ENCODE measurements around the gene CARD6. TPM values are rescaled to one million over a fixed set of nuclear protein-coding genes. Genes with fewer than 3 reads are reported as not detected.
"Not testable (repeated sequence)": the region's sequence is repeated elsewhere in the genome, so short reads cannot be mapped to it uniquely, and the experiment has no call there.

Gene CARD6
- total RNA-seq, 1 experiment from 2014 or later, result 2.6 TPM

GRCh38 chr5:40828021-40828631, 13.0 kb upstream of the CARD6 start:
- no peak for DNase-seq (ENCODE audit: extremely low read depth, low read depth)

DNA sequence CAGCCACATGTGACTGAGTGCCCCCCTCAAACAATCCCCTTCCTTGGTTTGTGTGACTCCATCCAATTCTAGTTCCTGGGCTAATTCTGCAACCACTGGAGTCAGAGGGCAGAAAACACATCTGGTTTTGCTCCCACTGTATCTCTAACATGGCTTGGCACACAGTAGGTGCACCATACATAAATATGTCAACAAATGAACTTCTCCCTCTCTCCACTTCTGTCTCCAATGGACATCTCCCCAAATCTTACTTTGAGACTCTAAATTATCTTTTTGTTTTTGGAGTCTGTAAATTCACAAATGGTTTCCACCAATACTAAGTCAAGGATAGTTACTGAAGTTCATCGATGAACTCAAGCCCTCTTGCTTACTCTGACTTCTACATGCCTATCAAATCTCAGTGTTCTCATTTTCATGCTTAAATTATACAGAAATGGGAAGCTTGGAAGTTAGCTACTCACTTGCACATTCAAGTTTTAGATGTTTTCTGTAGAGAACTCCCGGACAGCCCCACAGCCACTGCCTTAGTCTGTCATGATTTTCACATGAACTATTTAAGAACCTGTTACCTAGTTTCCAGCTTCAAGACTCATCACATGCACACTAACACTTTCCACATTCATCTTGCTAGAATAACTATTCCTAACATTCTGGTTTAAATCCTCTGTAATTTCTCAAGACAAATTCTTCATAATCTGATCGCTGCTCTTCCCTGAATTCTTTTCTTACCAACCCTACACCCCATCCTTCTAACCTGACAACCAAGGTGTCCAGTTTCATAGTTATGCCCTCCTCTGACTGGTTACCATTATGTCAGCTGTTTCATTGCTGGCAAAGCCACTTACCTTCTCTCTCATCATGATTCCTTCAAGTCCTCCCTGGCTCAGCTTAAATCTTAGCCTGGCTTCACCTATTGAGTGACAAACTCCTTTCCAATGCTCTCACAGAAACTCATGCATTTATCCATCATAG, 12.2 kb upstream of the CARD6 start:
- DNase-seq (ENCODE audit: extremely low read depth, low read depth), result no peak

DNA sequence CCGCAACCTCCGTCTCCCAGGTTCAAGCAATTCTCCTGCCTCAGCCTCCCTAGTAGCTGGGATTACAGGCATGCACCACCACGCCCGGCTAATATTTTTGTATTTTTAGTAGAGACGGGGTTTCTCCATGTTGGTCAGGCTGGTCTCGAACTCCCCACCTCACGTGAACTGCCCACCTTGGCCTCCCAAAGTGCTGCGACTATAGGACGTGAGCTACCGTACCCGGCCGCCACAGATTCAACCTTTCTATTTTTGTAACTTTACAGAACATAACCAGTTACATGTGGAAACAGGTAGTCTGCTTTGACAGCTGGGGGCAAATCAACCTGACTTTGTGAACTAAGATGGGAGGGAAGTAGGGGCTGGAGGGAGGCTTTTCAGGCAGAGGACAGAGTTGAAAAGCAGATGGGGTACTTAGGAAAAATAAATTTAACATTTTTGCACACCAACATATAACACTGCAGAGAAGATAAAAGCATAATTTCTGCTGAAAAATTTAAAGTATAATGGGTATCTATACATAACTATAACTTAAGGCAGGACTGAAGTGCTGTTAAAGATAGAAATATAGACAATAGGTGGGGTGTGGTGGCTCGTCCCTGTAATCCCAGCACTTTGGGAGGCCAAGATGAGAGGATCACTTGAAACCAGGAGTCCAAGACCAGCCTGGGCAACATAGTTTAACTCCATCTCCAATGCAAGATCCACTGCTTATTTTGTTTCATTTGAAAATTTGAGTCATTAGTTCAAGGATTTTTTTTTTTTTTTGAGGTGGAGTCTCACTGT, 11.2 kb upstream of the CARD6 start:
- DNase-seq (ENCODE audit: extremely low read depth, low read depth), result no peak

DNA sequence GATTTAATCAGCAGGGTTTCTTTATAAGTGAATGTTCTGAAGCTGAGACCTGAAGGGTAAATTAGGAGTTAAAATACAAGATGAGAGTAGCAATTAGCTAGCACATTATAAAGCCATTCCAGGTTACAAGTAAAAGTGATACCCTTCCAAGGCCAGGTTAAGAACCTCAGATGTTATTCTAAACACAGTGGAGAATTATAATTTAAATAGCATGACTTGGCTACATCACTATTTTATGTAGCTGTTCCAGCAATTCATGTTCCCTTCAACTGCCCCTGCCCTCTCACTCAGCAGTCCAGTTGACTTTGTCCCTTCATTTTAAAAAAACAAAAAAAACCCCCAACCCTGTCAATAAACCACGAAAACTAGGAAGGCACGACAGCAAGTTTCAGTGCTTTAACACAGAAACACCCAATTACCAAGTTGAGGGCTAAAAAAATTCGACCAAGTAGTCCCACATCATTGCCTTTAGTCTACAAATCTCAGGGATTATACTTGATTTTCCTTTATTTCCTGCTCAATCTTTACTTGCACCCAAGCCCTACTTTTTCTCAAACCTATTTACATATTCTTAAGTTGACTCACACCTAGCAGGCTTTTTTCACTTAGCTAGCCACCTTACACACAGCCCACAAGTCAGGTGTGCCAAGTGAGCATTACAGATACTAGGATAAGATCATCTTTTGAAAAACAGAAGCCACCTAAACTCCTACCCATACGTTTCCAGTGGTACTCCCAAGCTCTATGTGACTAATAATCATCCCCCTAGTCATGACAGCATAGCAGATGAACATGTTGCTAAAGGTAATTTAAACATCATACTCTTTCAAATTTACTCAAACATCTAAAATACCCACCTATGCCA, 9.6 kb upstream of the CARD6 start:
- DNase-seq (ENCODE audit: extremely low read depth, low read depth), result no peak

DNA sequence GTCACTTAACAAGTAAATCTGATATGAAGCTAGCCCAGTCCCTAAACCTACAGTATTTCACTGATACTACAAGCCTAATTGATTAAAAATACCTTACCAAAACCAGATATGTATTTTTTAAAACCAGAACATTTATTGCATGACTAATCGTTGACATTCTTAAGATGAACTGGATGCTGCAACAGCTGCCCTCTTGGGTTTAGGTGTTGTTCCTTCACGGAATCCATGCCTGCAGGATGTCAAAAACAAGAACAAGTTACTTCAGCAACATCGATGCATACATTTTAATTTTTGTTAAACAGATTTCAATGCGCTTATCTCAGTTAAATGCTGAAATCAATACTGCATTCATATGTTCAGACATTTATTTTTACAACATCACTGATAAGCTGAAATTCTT, 8.8 kb upstream of the CARD6 start:
- no peak for DNase-seq (ENCODE audit: extremely low read depth, low read depth)

DNA sequence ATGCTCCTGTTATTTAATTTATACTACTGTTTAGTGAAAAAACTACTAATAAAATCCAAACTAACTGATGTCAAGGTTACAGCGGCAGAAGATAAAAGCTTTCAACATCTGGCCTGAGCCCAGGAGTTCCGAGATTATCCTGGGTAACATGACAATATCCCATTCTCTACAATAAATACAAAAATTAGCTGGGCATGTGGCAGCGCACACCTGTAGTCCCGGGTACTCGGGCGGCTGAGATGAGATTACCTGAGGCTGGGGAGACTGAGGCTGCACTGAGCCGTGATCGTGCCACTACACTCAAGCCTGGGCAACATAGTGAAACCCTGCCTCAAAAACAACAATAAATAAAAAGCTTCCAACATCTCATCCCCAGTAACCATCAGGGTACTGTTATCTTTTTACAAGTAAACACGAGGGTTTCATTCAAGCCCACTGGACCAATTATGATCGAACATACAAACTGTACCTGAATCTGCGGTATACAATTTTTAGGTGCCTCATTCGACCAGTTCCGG, 7.4 kb upstream of the CARD6 start:
- DNase-seq (ENCODE audit: extremely low read depth, low read depth), result no peak

DNA sequence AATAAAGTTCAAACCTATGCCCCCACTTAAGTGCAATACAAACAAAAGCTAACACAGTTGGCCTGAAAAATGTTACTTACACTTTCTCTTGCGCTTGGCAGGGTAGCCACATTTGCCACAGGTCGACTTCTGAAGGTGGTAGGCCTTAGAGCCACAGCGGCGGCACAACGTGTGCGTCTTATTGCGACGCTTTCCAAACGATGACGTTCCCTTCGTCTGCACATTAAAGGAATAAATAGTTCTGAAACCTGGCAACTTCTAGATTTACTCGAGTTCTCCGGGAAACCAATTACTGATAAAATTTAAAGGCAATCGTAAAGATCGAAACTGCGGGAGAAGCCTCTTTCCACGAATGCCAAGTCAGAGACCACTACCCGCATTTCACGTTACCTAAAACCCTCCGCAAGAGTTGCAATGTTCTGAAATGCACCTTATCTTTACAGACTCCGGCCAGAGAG, 6.7 kb upstream of the CARD6 start:
- no peak for DNase-seq (ENCODE audit: extremely low read depth, low read depth)

DNA sequence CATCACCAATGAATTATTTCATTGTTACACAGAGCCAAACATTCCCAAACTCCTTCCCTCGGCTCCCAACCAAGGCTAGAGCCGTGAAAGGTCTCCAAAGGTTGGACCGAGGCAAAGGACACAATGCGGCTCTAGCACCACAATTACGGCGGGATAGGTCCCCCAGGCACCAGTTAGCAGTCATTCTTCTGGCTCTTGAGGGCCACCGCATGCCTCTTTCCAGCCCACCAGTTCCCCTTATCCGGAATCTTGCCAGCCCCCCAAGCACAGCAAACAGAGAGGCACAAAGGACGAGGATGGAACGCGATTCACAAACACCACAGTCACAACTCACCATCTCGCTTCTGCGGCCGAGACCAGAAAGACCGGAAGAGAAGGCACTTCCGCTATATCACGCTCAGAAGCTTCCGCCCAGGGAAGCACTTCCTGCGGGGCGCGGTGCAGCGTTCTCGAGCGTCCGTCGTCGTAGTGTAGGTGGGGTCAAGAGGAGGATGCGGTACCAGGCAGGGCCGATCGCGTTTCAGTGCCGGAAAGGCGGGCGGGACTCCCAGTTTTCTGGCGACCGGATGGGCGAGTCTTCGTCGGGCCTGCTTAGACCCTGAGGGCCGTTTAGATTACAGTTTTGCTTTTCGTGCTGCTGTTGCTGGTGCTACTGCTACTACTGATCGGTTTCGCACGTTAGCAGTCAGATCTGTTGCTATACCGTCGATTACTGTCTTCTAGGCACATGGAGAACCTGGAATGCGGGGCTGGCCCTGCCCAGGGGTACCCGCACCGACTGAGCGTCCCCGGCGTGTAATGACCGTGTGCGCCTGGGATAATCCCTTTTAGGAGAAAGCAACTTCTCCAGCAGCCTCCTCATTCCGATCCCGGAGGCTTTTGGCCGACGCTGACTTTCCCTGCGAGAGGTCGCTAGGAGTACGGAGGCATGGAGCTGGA, 6.0 kb upstream of the CARD6 start, which contains the start of gene RPL37:
RPL37 (minus strand) TSS at position 374 of the 939 bp plus-strand sequence; CDS start at position 337, 37 bp downstream.
- peak; percentile 97 for DNase-seq (ENCODE audit: extremely low read depth, low read depth)

DNA sequence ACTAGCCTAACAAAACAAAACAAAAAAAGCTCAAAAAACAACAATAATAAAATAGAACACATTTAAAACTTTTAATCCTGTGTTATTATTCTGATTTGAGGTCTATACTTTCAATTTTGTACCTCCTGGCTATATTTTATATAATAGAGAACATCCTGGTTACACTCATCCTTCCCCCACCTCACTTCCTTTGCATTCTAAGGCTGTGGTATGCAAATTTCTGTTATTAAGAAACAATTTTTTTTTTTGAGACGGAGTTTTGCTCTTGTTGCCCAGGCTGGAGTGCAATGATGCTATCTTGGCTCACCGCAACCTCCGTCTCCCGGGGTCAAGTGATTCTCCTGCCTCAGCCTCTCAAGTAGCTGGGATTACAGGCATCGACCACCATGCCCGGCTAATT, 3.1 kb upstream of the CARD6 start:
- no peak for DNase-seq (ENCODE audit: extremely low read depth, low read depth)

DNA sequence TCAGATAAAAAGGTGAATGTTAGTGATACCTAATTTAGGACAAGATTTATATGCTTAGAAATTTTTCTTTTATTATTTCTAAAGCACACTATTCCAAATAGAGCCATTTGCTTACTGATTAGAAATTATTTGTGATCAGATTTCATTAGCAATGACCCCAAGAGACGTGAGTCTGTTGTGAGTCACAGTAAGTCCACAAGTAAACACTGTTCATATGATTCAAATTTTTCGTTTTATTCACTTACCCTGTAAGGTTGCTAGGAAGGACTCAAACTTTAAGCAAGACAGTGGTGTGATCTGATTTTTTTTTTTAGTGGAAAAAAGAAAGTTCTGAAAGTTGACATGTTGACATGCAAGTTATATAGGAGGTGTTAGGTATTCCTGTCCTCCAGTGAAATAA, 1.2 kb downstream of the CARD6 start:
- DNase-seq (ENCODE audit: extremely low read depth, low read depth), result no peak

- DNase-seq (ENCODE audit: extremely low read depth, low read depth), result no peak
These were observed 3.4 kb downstream of the CARD6 start for GRCh38 chr5:40844565-40844964.

DNA sequence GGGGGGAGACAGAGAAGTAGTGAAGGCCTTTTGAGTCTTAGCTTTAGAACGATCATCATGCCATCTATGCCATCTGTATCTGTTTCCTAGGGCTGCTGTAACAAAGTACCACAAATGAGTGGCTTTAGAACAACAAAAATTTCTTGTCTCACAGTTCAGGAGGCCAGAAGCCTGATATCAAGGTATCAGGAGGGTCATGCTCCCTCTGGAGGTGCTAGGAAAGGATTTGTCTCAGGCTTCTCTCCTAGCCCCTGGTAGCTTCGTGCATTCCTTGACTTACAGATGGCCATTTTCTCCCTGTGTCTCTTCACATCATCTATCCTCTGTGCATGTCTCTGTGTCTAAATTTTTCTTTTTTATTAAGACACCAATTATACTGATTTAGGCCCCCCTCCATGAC, 5.2 kb downstream of the CARD6 start:
- no peak for DNase-seq (ENCODE audit: extremely low read depth, low read depth)

- DNase-seq (ENCODE audit: extremely low read depth, low read depth), result no peak
These were observed 6.4 kb downstream of the CARD6 start for GRCh38 chr5:40847525-40847924.

DNA sequence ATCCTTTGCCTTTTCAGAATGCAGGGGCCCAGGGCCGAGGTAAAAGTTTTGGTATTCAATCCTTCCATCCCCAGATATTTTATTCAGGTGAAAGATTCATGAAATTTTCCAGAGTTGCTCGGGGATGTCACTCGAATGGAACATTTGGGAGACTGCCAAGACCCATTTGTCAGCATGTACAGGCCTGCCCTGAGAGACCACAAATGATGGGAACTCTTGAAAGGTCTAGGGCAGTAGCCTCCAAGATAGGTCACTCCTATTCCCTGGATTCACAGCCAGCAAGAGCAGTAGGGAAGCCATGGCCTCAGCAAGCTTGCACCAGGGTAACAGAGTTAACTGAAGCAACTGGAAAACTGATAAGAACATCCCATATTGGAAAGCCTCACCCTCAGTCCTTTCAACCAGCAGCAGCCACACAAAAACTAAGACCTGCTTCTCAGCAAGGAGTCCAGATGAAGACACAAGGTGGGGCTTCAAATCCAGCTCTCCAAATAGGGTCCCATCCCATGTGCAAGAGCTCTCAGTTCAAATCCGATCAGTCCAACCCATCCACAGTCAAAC, 12.5 kb downstream of the CARD6 start:
- no peak for DNase-seq (ENCODE audit: extremely low read depth, low read depth)

DNA sequence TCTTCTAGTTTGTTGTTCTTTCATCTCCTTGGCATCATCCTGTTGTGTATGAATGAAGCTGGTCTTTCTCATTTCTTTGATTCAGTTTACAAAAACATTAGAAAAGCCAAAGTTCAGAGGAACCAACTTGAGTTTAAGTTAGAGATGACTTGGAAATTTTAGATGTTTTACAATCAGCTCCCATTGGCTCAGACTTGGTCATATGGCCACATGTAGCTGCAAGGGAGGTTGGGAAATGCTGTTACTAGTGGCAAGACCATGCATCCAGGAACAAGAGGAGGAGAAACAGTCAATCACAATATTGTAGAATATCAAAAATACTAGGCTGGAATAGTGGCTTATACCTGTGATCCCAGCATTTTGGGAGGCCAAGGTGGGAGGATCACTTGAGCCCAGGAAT, 19.5 kb downstream of the CARD6 start:
- no peak for DNase-seq (ENCODE audit: extremely low read depth, low read depth)

GRCh38 chr5:40865004-40865403, 23.8 kb downstream of the CARD6 start:
- DNase-seq (ENCODE audit: extremely low read depth, low read depth), result not testable (repeated sequence)

- no peak for DNase-seq (ENCODE audit: extremely low read depth, low read depth)
These were observed 25.7 kb downstream of the CARD6 start for GRCh38 chr5:40866844-40867243.

DNA sequence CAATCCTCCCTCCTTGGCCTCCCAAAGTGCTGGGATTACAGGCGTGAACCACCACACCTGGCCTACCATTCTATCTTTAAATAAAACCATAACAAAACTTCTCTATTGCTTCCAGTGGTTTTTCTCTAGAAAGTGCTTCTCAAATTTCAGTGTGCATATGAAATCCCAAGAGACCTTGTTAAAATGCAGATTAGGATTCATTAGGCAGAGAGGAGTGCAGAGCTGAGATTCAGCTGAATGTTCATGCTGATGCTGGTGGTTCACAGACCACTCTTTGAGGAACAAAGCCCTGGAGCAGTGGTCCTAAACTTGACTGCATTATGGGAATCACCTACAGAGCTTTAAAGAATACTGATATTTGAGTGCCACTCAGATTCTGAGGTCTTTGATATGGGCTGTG, 28.2 kb downstream of the CARD6 start:
- DNase-seq (ENCODE audit: extremely low read depth, low read depth), result no peak

All from NCI-H460 (cell line).